GM12872 (cell line): ENCODE measurements around the gene CDK10.

ENCODE experiments used
- CTCF ChIP-seq: IDR thresholded peaks from 3 replicates; pipeline ENCODE4 v1.5.1; 2011; ENCODE audit warnings: low read depth, mild to moderate bottlenecking, low read length, moderate library complexity; ENCODE audit not compliant: insufficient read depth

Gene CDK10

GRCh38 chr16:89709716-89710432 is 23.4 kb downstream of the CDK10 start:
- no peak for TF ChIP-seq CTCF

- no peak for TF ChIP-seq CTCF
Measured at GRCh38 chr16:89710709-89711564, 24.4 kb downstream of the CDK10 start.

- TF ChIP-seq CTCF: no peak
Measured at GRCh38 chr16:89711601-89712273, 25.2 kb downstream of the CDK10 start.

GRCh38 chr16:89712274-89712781 is 25.8 kb downstream of the CDK10 start:
- TF ChIP-seq CTCF: no peak

- TF ChIP-seq CTCF: no peak
Measured at GRCh38 chr16:89716493-89716892, 30.0 kb downstream of the CDK10 start.

- no peak for TF ChIP-seq CTCF
Measured at GRCh38 chr16:89716916-89717687, 30.6 kb downstream of the CDK10 start.
